ENCODE data around the gene CMTR1. TPM values are rescaled to one million over a fixed set of nuclear protein-coding genes. Genes with fewer than 3 reads are reported as not detected.

CMTR1 gene
- total RNA-seq, 1 experiment from 2014 or later: 36.4 TPM

DNA sequence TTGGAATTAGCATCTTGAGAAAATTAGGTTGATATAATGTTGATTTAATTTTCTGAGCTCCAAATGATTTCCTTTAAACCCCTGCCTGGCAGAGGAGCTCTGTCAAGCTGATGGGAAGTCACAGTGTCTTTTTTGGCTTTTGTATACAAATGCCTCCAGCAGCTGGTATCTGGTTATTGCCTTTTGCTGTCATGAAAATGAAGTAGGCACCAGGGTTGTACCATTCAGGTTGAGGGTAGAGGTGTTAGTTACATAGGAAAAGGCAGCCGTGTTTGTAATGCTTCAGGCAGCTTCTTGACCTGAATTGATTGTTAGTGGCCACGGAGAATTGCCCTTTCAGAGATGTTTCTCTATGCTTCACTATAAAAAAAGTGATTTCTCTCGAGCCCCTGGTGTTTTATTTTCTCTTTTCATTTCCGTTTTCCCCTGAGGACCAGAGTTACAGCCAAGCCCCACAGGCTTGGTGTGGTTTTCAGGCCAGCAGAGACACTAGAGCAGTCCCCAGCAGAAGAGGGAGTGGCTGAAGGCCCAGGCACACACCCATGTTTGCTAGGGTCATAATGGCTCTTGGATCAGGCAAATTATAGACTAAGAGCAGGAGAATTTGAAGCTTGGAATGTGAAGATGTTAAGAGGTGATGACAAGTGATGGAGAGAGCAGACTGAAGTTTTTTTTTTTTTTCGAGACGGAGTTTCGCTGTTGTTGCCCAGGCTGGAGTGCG lies 21.6 kb downstream of the CMTR1 start:
- H3F3A ChIP-seq (ENCODE audit: low read length, unreplicated experiment): no peaks in the 10 kb centered on the region
- H3K4me3 ChIP-seq (ENCODE audit: low read length): no peak overlapping the region
- intact Hi-C loops (cut with micrococcal nuclease): no loop called here
- no peak overlapping the region for H3K27ac ChIP-seq (ENCODE audit: low read length)
- no peaks in the 10 kb centered on the region for H3K9me3 ChIP-seq (ENCODE audit: low read length)
- no peak overlapping the region for H3K4me2 ChIP-seq (ENCODE audit: low read length)
- ChIA-PET CTCF (no interaction called here), POLR2A (ENCODE audit: unreplicated experiment) (interaction anchor here (0.6 kb wide), 1 partner anchor 134 kb away, joined by 3 read pairs; no protein-coding TSS in a partner anchor)
- peak; percentile 39; the same call in 1 of the 2 replicates for ATAC-seq
- BruUV-seq (replicated peaks): no TSS peak
- no peak for DNase-seq
- H2AFZ ChIP-seq (ENCODE audit: low read length): no peak overlapping the region
- H3K9ac ChIP-seq (ENCODE audit: low read length): no peak overlapping the region
- H3K79me2 ChIP-seq (ENCODE audit: low read length): no peaks in the 10 kb centered on the region
- H3K36me3 ChIP-seq (ENCODE audit: low read depth, low read length): peaks cover 39% of the 10 kb centered on the region
- no peaks in the 10 kb centered on the region for H3K9me2 ChIP-seq (replicated peaks; ENCODE audit: low read length)
- no peaks in the 10 kb centered on the region for H3K27me3 ChIP-seq (ENCODE audit: low read length)
- no peaks in the 10 kb centered on the region for H4K20me1 ChIP-seq (ENCODE audit: low read length)
- H3K4me1 ChIP-seq (ENCODE audit: insufficient read depth, low read length): peaks cover 21% of the 10 kb centered on the region
- no peak for TF ChIP-seq EZH2phosphoT487 (IDR thresholded peaks at IDR 0.05; ENCODE audit: borderline replicate concordance, low read length)
- no peak for TF ChIP-seq EZH2 (IDR thresholded peaks at IDR 0.05; ENCODE audit: low read length, unreplicated experiment)
- TF ChIP-seq, protein P1, sequence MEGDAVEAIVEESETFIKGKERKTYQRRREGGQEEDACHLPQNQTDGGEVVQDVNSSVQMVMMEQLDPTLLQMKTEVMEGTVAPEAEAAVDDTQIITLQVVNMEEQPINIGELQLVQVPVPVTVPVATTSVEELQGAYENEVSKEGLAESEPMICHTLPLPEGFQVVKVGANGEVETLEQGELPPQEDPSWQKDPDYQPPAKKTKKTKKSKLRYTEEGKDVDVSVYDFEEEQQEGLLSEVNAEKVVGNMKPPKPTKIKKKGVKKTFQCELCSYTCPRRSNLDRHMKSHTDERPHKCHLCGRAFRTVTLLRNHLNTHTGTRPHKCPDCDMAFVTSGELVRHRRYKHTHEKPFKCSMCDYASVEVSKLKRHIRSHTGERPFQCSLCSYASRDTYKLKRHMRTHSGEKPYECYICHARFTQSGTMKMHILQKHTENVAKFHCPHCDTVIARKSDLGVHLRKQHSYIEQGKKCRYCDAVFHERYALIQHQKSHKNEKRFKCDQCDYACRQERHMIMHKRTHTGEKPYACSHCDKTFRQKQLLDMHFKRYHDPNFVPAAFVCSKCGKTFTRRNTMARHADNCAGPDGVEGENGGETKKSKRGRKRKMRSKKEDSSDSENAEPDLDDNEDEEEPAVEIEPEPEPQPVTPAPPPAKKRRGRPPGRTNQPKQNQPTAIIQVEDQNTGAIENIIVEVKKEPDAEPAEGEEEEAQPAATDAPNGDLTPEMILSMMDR (conservative IDR thresholded peaks at IDR 0.05; ENCODE audit: low read depth, low read length): no peak

- no peaks in the 10 kb centered on the region for H3K79me2 ChIP-seq (ENCODE audit: low read length)
- CTCF ChIA-PET: no interaction called here
- peak; percentile 54 for ATAC-seq
- no peak overlapping the region for H2AFZ ChIP-seq (ENCODE audit: low read length)
- peaks cover 36% of the 10 kb centered on the region for H3K36me3 ChIP-seq (ENCODE audit: low read depth, low read length)
- H3K4me1 ChIP-seq (ENCODE audit: insufficient read depth, low read length): peaks cover 21% of the 10 kb centered on the region
- H4K20me1 ChIP-seq (ENCODE audit: low read length): no peaks in the 10 kb centered on the region
- intact Hi-C loops (cut with micrococcal nuclease): no loop called here
- peak; percentile 69 for DNase-seq
- peak overlapping the region; percentile 18; the same call in 1 of the 2 replicates for H3K9ac ChIP-seq (ENCODE audit: low read length)
- peak overlapping the region; percentile 70 for H3K27ac ChIP-seq (ENCODE audit: low read length)
- H3K4me3 ChIP-seq (ENCODE audit: low read length): no peak overlapping the region
- POLR2A ChIA-PET (ENCODE audit: unreplicated experiment): no interaction called here
- H3K9me3 ChIP-seq (ENCODE audit: low read length): no peaks in the 10 kb centered on the region
- H3K27me3 ChIP-seq (ENCODE audit: low read length): no peaks in the 10 kb centered on the region
- no TSS peak for BruUV-seq (replicated peaks)
- no peaks in the 10 kb centered on the region for H3F3A ChIP-seq (ENCODE audit: low read length, unreplicated experiment)
- H3K4me2 ChIP-seq (ENCODE audit: low read length): 0 out of 2 replicates have a peak overlapping the region, but pooled peaks have one; percentile 10
- H3K9me2 ChIP-seq (replicated peaks; ENCODE audit: low read length): no peaks in the 10 kb centered on the region
- TF ChIP-seq EZH2 (IDR thresholded peaks at IDR 0.05; ENCODE audit: low read length, unreplicated experiment) (no peak), EZH2phosphoT487 (IDR thresholded peaks at IDR 0.05; ENCODE audit: borderline replicate concordance, low read length) (no peak)
- TF ChIP-seq, protein P1 (conservative IDR thresholded peaks at IDR 0.05; ENCODE audit: low read depth, low read length): no peak
Observed at GRCh38 chr6:37456126-37456525, 23.1 kb downstream of the CMTR1 start.

All from PC-3 (cell line).